GM18519 (cell line): Measurements from ENCODE around the gene LPAR5.
A peak's percentile ranks its signal among the peaks of the same experiment; 100 is the strongest.

Experiments used
- ATAC-seq: cut with Tn5 transposase; IDR thresholded peaks from one replicate; pipeline ENCODE4 v1.9.1; 2021; ENCODE audit warnings: mild to moderate bottlenecking, moderate library complexity; ENCODE audit not compliant: unreplicated experiment, low FRiP score

LPAR5 gene

GRCh38 chr12:6635856-6636531, at the start of gene LPAR5:
Gene LPAR5, minus strand, starts transcription at chr12:6635959. Its CDS starts 14,711 bp downstream, at chr12:6621248.
- ATAC-seq, result no peak

DNA sequence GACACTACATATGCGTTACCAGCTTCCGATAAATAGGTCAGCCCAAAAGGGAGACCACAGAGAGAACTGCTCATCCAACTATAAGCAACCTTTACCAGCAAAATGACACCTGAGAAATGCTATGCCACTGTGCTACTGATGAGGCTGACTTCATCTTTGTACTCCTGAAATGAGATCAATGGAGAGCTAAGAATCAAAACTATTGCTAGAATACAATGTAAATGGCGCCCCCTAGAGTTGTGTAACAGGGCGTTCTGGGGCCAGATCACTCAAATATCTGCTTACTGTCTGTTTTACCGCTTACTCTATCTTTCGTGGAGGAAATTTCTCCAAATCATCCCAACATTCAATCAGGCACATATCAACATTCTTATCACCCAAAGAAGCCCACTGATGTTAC, 48.9 kb upstream of the LPAR5 start:
- no peak for ATAC-seq

- ATAC-seq, result no peak
Observed at GRCh38 chr12:6676962-6677361, 41.2 kb upstream of the LPAR5 start.

GRCh38 chr12:6672143-6672542, 36.4 kb upstream of the LPAR5 start:
- no peak for ATAC-seq

DNA sequence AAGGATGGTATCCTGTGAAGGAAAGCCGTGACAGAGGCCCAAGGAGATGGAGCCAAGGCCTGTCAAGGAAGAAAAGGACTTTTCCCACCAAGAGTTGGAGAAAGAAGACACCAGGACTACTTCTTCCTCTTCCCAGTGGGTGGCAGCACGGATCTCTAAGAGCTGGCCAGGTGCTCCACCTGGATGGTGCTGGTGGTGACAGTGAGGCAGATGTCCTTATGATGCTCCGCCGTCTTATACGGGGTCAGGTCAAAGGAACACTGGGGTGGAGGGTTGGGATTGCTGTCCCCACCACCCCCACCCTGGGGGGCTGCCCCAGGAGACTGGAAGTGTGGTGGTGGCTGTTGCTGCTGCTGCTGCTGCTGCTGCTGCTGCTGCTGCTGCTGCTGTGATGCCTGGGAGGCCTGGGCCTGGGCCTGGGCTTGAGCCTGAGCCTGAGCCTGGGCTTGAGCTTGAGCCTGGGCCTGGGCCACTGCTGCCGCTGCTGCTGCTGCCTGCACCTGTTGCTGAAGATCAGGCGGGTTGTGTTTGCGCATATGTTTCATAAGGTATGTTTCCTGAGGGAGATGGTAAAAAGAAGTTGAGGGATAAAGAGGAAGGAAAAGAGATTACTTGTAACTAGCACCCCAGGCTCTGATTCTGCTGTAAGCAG, 31.9 kb upstream of the LPAR5 start:
- ATAC-seq, result no peak

GRCh38 chr12:6666211-6666610, 30.5 kb upstream of the LPAR5 start:
- no peak for ATAC-seq

DNA sequence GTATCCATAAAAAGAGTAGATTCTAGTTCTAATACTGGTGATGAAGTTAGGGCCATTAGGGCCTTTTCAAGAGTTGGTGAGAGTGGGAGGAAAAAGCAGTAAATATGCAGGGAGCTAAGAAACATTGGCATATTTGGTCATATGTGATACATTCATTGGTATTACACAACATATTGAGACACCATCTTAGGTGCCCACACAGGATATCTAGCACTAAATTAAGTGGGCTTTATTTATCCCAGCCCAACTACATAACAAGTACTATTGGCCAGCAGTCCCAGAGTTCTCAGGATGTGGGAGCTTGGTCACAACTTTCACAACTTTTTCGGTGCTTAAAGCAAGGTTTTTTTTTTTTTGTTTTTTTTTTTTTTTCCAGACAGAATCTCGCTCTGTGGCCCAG, 29.1 kb upstream of the LPAR5 start:
- no peak for ATAC-seq

GRCh38 chr12:6662906-6663742, 27.4 kb upstream of the LPAR5 start, which contains the start of gene ING4:
Gene ING4, minus strand, starts transcription at chr12:6663119. Its CDS starts 18 bp downstream, at chr12:6663101.
- peak; percentile 85 for ATAC-seq

DNA sequence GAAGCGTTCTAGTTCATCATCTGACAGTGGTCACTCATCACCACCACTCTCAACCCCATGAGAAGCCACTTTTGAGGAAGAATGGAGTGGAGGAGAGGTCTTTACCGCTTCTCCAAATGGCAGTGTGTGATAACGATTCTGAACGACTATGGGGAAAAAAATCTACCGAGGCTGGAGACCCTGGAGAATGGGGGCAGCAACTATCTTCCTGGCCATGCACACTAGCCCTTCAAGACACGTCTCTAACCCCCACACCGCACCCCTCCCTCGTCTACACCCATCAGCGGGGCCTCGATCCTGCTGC, 26.8 kb upstream of the LPAR5 start:
- no peak for ATAC-seq

DNA sequence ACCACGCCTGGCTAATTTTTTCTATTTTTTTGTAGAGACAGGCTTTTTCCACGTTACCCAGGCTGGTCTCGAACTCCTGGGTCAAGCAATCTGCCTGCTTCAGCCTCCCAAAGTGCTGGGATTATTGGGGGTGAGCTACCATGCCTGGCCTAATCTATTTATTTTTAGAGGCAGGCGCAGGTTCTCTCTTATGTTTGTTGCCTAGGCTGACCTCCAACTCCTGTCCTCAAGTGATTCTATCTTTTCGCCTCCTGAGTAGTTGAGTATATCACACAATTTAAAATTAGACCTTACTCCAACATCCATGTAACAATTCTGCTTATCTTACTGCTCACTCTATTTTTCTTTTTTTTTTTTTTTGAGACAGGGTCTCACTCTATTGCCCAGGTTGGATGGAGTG, 18.2 kb upstream of the LPAR5 start:
- ATAC-seq, result no peak

GRCh38 chr12:6653342-6653741, 17.6 kb upstream of the LPAR5 start:
- no peak for ATAC-seq

DNA sequence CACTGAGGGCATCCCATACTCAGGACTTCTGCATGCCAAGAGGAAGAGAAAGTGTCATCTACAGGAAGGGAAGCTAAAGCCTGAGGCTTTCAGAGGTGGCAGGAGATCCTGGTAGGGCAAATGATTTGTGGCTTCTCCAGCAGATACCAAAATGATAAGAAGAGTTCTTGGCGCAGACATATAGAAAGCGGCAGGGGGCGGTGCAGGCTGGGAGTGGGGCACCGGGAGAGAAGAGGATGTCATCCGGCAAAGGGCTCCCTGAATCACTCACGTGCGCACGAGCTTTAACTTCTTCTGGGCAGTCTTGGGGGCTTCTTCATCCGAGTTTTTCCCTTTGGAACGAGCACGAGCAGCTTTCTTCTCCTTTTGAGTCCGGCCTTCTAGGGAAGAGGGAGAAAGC, 16.6 kb upstream of the LPAR5 start:
- ATAC-seq, result no peak

GRCh38 chr12:6650832-6651231, 15.1 kb upstream of the LPAR5 start:
- no peak for ATAC-seq

GRCh38 chr12:6647083-6647604, 11.4 kb upstream of the LPAR5 start, which contains the start of gene ACRBP:
Gene ACRBP, minus strand, starts transcription at chr12:6647432. Its CDS starts 66 bp downstream, at chr12:6647366.
- no peak for ATAC-seq

GRCh38 chr12:6646276-6647082, 10.7 kb upstream of the LPAR5 start:
- ATAC-seq, result no peak

GRCh38 chr12:6644903-6645302, 9.1 kb upstream of the LPAR5 start:
- no peak for ATAC-seq

DNA sequence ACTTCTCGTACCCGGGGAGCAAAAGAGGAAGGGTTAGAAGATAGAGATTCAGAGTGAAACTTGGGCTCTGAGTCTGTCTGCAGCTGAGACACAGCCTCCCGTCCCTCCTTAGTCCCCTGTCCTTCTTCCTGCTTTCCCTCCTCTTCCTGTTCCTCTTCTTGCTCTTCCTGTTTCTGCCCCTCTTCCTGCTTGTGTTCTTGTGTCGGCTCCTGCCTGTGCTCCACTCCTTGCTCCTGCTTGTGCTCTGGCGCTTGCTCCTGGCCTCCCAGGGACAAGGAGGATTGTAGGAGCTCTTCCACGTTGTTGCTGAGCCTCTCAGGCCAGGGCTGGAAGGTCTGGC, 8.5 kb upstream of the LPAR5 start:
- no peak for ATAC-seq

GRCh38 chr12:6643569-6644256, 8.0 kb upstream of the LPAR5 start:
- no peak for ATAC-seq

- ATAC-seq, result no peak
Observed at GRCh38 chr12:6641131-6641530, 5.4 kb upstream of the LPAR5 start.

- ATAC-seq, result no peak
Observed at GRCh38 chr12:6640497-6640896, 4.7 kb upstream of the LPAR5 start.
